Liver (tissue), 9 donors: ENCODE measurements around the gene VIM. TPM values are rescaled to one million over a fixed set of nuclear protein-coding genes. Genes with fewer than 3 reads are reported as not detected.

Experiments
- DNase-seq: peaks from one replicate; pipeline ENCODE4 v3.0.0-alpha.2; 2017; ENCODE audit warnings: low spot score
- H3K27ac ChIP-seq, 2 donors: one replicate each; pipeline ENCODE4 v1.7.0; 2013; ENCODE audit warnings: inconsistent platforms in 2 of 2, low read length in 2 of 2, control low read depth in 1 of 2, low read depth in 1 of 2, mild to moderate bottlenecking in 1 of 2
- H3K27me3 ChIP-seq, 4 donors: one replicate each; pipeline versions ENCODE4 v1.6.1 to v1.7.0; 2013; ENCODE audit warnings: low read length in 3 of 4, inconsistent platforms in 1 of 4, mild to moderate bottlenecking in 1 of 4, moderate library complexity in 1 of 4; ENCODE audit not compliant: control insufficient read depth in 4 of 4, insufficient read depth in 4 of 4
- H3K36me3 ChIP-seq, 4 donors: one replicate each; pipeline versions ENCODE4 v1.6.1 to v1.7.0; 2013; ENCODE audit warnings: low read length in 3 of 4, mild to moderate bottlenecking in 3 of 4, low read depth in 1 of 4, moderate library complexity in 1 of 4; ENCODE audit not compliant: control insufficient read depth in 4 of 4, insufficient read depth in 3 of 4
- H3K4me1 ChIP-seq, 4 donors: one replicate each; pipeline versions ENCODE4 v1.6.1 to v1.7.0; 2013; ENCODE audit warnings: low read length in 3 of 4, mild to moderate bottlenecking in 3 of 4, moderate library complexity in 1 of 4; ENCODE audit not compliant: control insufficient read depth in 4 of 4, insufficient read depth in 4 of 4
- H3K4me3 ChIP-seq, 3 donors: one replicate each; pipeline versions ENCODE4 v1.6.1 to v1.7.0; 2013; ENCODE audit warnings: low read length in 3 of 3, control low read depth in 1 of 3, low read depth in 1 of 3, mild to moderate bottlenecking in 1 of 3
- H3K9ac ChIP-seq, 2 donors: one replicate each; pipeline ENCODE4 v1.7.0; 2013; ENCODE audit warnings: low read length in 2 of 2, mild to moderate bottlenecking in 2 of 2, moderate library complexity in 2 of 2, control low read depth in 1 of 2, low read depth in 1 of 2
- H3K9me3 ChIP-seq, 4 donors: one replicate each; pipeline versions ENCODE4 v1.6.1 to v1.7.0; 2013; ENCODE audit warnings: low read length in 3 of 4; ENCODE audit not compliant: control insufficient read depth in 4 of 4
- ATF3 ChIP-seq: IDR thresholded peaks from 2 replicates; pipeline ENCODE4 v1.6.1; 2016; ENCODE audit warnings: antibody characterized with exemption
- CTCF ChIP-seq: fragments of 150-350 bp; IDR thresholded peaks from 2 replicates; pipeline ENCODE4 v1.5.1; 2017; ENCODE audit warnings: improper control_type of control experiment, low read depth, low read length; ENCODE audit not compliant: missing input control
- EGR1 ChIP-seq, 2 donors: IDR thresholded peaks; 2 replicates each; pipeline ENCODE4 v1.6.1; 2016 to 2018; ENCODE audit warnings: antibody characterized with exemption in 2 of 2, low read depth in 2 of 2
- FOXA1 ChIP-seq: IDR thresholded peaks from 2 replicates; pipeline ENCODE4 v1.6.1; 2016; ENCODE audit warnings: antibody characterized with exemption
- FOXA2 ChIP-seq: IDR thresholded peaks from 2 replicates; pipeline ENCODE4 v1.6.1; 2016; ENCODE audit warnings: antibody characterized with exemption
- GABPA ChIP-seq, 2 donors: IDR thresholded peaks in 1 of 2; conservative IDR thresholded peaks in 1 of 2; 2 replicates each; pipeline ENCODE4 v1.6.1; 2016; ENCODE audit warnings: antibody characterized with exemption in 2 of 2, mild to moderate bottlenecking in 1 of 2, moderate library complexity in 1 of 2
- HNF4A ChIP-seq, 2 donors: conservative IDR thresholded peaks; 2 replicates each; pipeline ENCODE4 v1.6.1; 2016; ENCODE audit warnings: antibody characterized with exemption in 2 of 2, mild to moderate bottlenecking in 2 of 2
- JUND ChIP-seq, 2 donors: IDR thresholded peaks; 2 replicates each; pipeline ENCODE4 v1.6.1; 2016; ENCODE audit warnings: antibody characterized with exemption in 2 of 2
- MAX ChIP-seq: IDR thresholded peaks from 2 replicates; pipeline ENCODE4 v1.6.1; 2016; ENCODE audit warnings: antibody characterized with exemption
- NR2F2 ChIP-seq: IDR thresholded peaks from 2 replicates; pipeline ENCODE4 v1.6.1; 2016; ENCODE audit warnings: antibody characterized with exemption
- RAD21 ChIP-seq, 2 donors: IDR thresholded peaks; 2 replicates each; pipeline ENCODE4 v1.6.1; 2016; ENCODE audit warnings: antibody characterized with exemption in 2 of 2, mild to moderate bottlenecking in 2 of 2
- RXRA ChIP-seq, 2 donors: IDR thresholded peaks; 2 replicates each; pipeline ENCODE4 v1.6.1; 2017 to 2018; ENCODE audit warnings: antibody characterized with exemption in 2 of 2, mild to moderate bottlenecking in 1 of 2
- SP1 ChIP-seq: IDR thresholded peaks from 2 replicates; pipeline ENCODE4 v1.6.1; 2018; ENCODE audit warnings: antibody characterized with exemption, mild to moderate bottlenecking
- TAF1 ChIP-seq: conservative IDR thresholded peaks from 2 replicates; pipeline ENCODE4 v1.6.1; 2016; ENCODE audit warnings: antibody characterized with exemption, mild to moderate bottlenecking
- YY1 ChIP-seq: IDR thresholded peaks from 2 replicates; pipeline ENCODE4 v1.6.1; 2016; ENCODE audit warnings: antibody characterized with exemption, mild to moderate bottlenecking
- WGBS: extraction: QIAGEN DNeasy Blood & Tissue Kit; methylation state at CpG from one replicate; pipeline ENCODE4 v1.1.7; 2013; 5-methylcytosine and 5-hydroxymethylcytosine counted together
- polyA plus RNA-seq, 2 donors: library from polyadenylated mRNA; stranded (reverse) in 1 of 2; unstranded in 1 of 2; fragments of 200-250 nt in 1 of 2; fragments of >200 nt in 1 of 2; fragmentation: Nextera tagmentation in 1 of 2; extraction: Ambion mirVana in 1 of 2; gene quantifications; one replicate each; pipeline versions ENCODE4 v1.2.1 to v1.2.3, GENCODE V29; 2013 to 2015
- total RNA-seq, 2 donors: library from RNA; depleted of rRNA; stranded (reverse); fragments of >200 nt; gene quantifications; one replicate each; pipeline ENCODE4 v1.2.3, GENCODE V29; 2014
- TF ChIP-seq, protein P1 (sequence below): IDR thresholded peaks from 2 replicates; pipeline ENCODE4 v1.6.1; 2016; ENCODE audit warnings: antibody characterized with exemption, mild to moderate bottlenecking
- TF ChIP-seq, protein P2 (sequence below): IDR thresholded peaks from 2 replicates; pipeline ENCODE4 v1.6.1; 2016; ENCODE audit warnings: antibody characterized with exemption
- donor health status: healthy.
- donor health status: healthy.
- donor health status: healthy.
- donor health status: healthy.
- donor health status: healthy.

The VIM gene
- total and polyA plus RNA-seq, 4 donors, result 42.5 to 212 (median 100) TPM

DNA sequence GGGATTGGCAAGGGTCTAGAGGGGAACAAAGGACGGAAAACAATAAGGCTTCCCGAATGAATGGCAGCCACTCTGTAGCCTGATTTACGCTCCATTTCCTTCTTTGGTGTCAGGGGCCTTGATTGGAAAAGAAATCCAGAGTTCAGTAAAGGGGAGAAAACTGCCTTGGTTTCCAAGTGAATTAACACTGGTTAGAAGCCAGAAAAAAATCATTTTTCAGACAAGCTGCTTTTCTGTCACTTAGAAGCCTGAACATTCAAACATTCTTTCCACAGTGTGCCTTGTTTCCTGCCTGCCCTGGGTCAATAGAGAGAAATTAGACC, 26.3 kb upstream of the VIM start:
- WGBS, result 25% methylated on average over 3 of the region's 3 CpGs
- peak overlapping the region in 1 of 2 donors; percentile 60 for H3K9ac ChIP-seq
- H3K4me3 ChIP-seq, result peak overlapping the region; percentile 77 to 84 (median 82)
- no peak for DNase-seq
- no peaks in the 10 kb centered on the region for H3K36me3 ChIP-seq
- H3K27me3 ChIP-seq, result no peaks in the 10 kb centered on the region
- TF ChIP-seq SP1, result no peak
- no peak for TF ChIP-seq HNF4A (conservative IDR thresholded peaks at IDR 0.05)
- no peak for TF ChIP-seq RXRA (IDR thresholded peaks at IDR 0.05)
- no peak for TF ChIP-seq MAX
- no peak for TF ChIP-seq ATF3
- TF ChIP-seq CTCF, result no peak
- TF ChIP-seq, protein P1, sequence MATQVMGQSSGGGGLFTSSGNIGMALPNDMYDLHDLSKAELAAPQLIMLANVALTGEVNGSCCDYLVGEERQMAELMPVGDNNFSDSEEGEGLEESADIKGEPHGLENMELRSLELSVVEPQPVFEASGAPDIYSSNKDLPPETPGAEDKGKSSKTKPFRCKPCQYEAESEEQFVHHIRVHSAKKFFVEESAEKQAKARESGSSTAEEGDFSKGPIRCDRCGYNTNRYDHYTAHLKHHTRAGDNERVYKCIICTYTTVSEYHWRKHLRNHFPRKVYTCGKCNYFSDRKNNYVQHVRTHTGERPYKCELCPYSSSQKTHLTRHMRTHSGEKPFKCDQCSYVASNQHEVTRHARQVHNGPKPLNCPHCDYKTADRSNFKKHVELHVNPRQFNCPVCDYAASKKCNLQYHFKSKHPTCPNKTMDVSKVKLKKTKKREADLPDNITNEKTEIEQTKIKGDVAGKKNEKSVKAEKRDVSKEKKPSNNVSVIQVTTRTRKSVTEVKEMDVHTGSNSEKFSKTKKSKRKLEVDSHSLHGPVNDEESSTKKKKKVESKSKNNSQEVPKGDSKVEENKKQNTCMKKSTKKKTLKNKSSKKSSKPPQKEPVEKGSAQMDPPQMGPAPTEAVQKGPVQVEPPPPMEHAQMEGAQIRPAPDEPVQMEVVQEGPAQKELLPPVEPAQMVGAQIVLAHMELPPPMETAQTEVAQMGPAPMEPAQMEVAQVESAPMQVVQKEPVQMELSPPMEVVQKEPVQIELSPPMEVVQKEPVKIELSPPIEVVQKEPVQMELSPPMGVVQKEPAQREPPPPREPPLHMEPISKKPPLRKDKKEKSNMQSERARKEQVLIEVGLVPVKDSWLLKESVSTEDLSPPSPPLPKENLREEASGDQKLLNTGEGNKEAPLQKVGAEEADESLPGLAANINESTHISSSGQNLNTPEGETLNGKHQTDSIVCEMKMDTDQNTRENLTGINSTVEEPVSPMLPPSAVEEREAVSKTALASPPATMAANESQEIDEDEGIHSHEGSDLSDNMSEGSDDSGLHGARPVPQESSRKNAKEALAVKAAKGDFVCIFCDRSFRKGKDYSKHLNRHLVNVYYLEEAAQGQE, result no peak
- no peak for TF ChIP-seq NR2F2
- TF ChIP-seq, protein P2, sequence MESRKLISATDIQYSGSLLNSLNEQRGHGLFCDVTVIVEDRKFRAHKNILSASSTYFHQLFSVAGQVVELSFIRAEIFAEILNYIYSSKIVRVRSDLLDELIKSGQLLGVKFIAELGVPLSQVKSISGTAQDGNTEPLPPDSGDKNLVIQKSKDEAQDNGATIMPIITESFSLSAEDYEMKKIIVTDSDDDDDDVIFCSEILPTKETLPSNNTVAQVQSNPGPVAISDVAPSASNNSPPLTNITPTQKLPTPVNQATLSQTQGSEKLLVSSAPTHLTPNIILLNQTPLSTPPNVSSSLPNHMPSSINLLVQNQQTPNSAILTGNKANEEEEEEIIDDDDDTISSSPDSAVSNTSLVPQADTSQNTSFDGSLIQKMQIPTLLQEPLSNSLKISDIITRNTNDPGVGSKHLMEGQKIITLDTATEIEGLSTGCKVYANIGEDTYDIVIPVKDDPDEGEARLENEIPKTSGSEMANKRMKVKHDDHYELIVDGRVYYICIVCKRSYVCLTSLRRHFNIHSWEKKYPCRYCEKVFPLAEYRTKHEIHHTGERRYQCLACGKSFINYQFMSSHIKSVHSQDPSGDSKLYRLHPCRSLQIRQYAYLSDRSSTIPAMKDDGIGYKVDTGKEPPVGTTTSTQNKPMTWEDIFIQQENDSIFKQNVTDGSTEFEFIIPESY, result no peak
- no peak for TF ChIP-seq GABPA (IDR thresholded peaks at IDR 0.05 in 1 of 2, conservative IDR thresholded peaks at IDR 0.05 in 1 of 2)
- no peaks in the 10 kb centered on the region for H3K9me3 ChIP-seq
- peaks cover 0 to 11% (median 4%) of the 10 kb centered on the region in 4 donors for H3K4me1 ChIP-seq
- H3K27ac ChIP-seq, result peak overlapping the region; percentile 86 to 91

DNA sequence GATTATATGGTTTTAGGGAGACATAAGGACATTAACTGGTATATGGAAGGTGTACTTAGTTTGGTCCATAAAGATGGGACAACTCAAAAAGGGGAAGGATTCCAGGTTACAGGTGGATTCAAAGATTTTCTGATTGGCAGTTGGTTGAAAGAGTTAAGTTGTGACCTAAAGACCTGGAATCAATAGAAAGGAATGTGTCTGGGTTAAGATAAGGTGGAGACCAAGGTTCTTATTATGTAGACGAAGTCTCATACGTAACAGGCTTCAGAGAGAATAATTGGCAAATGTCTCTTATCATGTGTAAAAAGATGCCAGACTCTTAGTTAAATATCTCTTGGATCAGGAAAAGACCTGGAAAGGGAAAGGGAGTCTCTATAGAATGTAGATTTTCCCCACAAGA, 25.5 kb upstream of the VIM start:
- H3K4me3 ChIP-seq, result no peak overlapping the region
- no peaks in the 10 kb centered on the region for H3K9me3 ChIP-seq
- H3K27ac ChIP-seq, result no peak overlapping the region
- no peaks in the 10 kb centered on the region for H3K36me3 ChIP-seq
- DNase-seq, result no peak
- peaks cover 0 to 11% (median 4%) of the 10 kb centered on the region in 4 donors for H3K4me1 ChIP-seq
- WGBS, result 97% methylated on average over 2 of the region's 2 CpGs
- H3K9ac ChIP-seq, result no peak overlapping the region
- H3K27me3 ChIP-seq, result no peaks in the 10 kb centered on the region
- no peak for TF ChIP-seq NR2F2
- TF ChIP-seq FOXA2, result no peak
- TF ChIP-seq FOXA1, result no peak
- TF ChIP-seq EGR1 (IDR thresholded peaks at IDR 0.05; ENCODE audit: low read depth in 2 of 2), result no peak
- no peak for TF ChIP-seq JUND (IDR thresholded peaks at IDR 0.05)
- no peak for TF ChIP-seq GABPA (IDR thresholded peaks at IDR 0.05 in 1 of 2, conservative IDR thresholded peaks at IDR 0.05 in 1 of 2)
- TF ChIP-seq RAD21 (IDR thresholded peaks at IDR 0.05), result no peak
- no peak for TF ChIP-seq MAX
- no peak for TF ChIP-seq HNF4A (conservative IDR thresholded peaks at IDR 0.05)
- no peak for TF ChIP-seq ATF3
- TF ChIP-seq, protein P1, result no peak
- TF ChIP-seq TAF1, result no peak
- TF ChIP-seq YY1, result no peak
- no peak for TF ChIP-seq SP1
- no peak for TF ChIP-seq CTCF
